ENCODE measurements around the gene DYNLT2B. TPM values are rescaled to one million over a fixed set of nuclear protein-coding genes. Genes with fewer than 3 reads are reported as not detected.
A peak's percentile ranks its signal among the peaks of the same experiment; 100 is the strongest.

The DYNLT2B gene
- total RNA-seq, 5 donors from 2014 or later (not counting 1 experiment from before 2014, with no cell fraction given), result 3.2 to 8.5 (median 7.8) TPM

- 97% methylated on average over 14 of the region's 14 CpGs for WGBS (ENCODE audit: insufficient coverage)
- H3K36me3 Mint-ChIP-seq, result peaks cover 20% of the 10 kb centered on the region
- H3K27ac Mint-ChIP-seq, result peak overlapping the region; percentile 96
- Histone ChIP-seq H3K27ac (ENCODE audit: low read length) (peak overlapping the region; percentile 92), H3K27me3 (replicated peaks in 1 of 2; ENCODE audit: control insufficient read depth in 2 of 2, extremely low read depth in 1 of 2, insufficient read depth in 2 of 2, low read length in 1 of 2) (no peaks in the 10 kb centered on the region), H3K4me1 (ENCODE audit: control insufficient read depth in 1 of 2, extremely low read depth in 1 of 2, insufficient read depth in 2 of 2, low read length in 2 of 2) (peaks cover 0 to 30% of the 10 kb centered on the region in 2 experiments), H3K36me3 (ENCODE audit: control insufficient read depth in 2 of 2, extremely low read depth in 1 of 2, insufficient read depth in 1 of 2, low read length in 1 of 2) (peaks cover 0 to 31% of the 10 kb centered on the region in 2 donors), H3K4me3 (ENCODE audit: control insufficient read depth in 1 of 2, extremely low read depth in 1 of 2, low read length in 1 of 2) (no peak overlapping the region), H3K9me3 (no peaks in the 10 kb centered on the region)
- no peak overlapping the region for H3K4me3 Mint-ChIP-seq
- POLR2A ChIA-PET, result interaction anchor here in 1 of 2 donors (0.9 kb wide), 1 partner anchor 13 kb away, joined by 4 read pairs; no protein-coding TSS in a partner anchor
- DNase-seq, result no peak
- no peaks in the 10 kb centered on the region for H3K9me3 Mint-ChIP-seq
- no peaks in the 10 kb centered on the region for H3K27me3 Mint-ChIP-seq
- CTCF ChIA-PET, result no interaction called here
- H3K4me1 Mint-ChIP-seq, result peaks cover 23 to 42% (median 40%) of the 10 kb centered on the region in 3 donors
- ATAC-seq (replicated peaks in 1 of 4), result no peak
These were observed 45.2 kb downstream of the DYNLT2B start for GRCh38 chr3:196272826-196273225.

GRCh38 chr3:196270499-196270898 lies 47.5 kb downstream of the DYNLT2B start:
- Histone ChIP-seq H3K4me3 (ENCODE audit: control insufficient read depth in 1 of 2, extremely low read depth in 1 of 2, low read length in 1 of 2) (no peak overlapping the region), H3K9me3 (no peaks in the 10 kb centered on the region), H3K4me1 (ENCODE audit: control insufficient read depth in 1 of 2, extremely low read depth in 1 of 2, insufficient read depth in 2 of 2, low read length in 2 of 2) (peaks cover 0 to 30% of the 10 kb centered on the region in 2 experiments), H3K36me3 (ENCODE audit: control insufficient read depth in 2 of 2, extremely low read depth in 1 of 2, insufficient read depth in 1 of 2, low read length in 1 of 2) (peaks cover 0 to 49% of the 10 kb centered on the region in 2 donors), H3K27me3 (replicated peaks in 1 of 2; ENCODE audit: control insufficient read depth in 2 of 2, extremely low read depth in 1 of 2, insufficient read depth in 2 of 2, low read length in 1 of 2) (no peaks in the 10 kb centered on the region), H3K27ac (ENCODE audit: low read length) (no peak overlapping the region)
- Mint-ChIP-seq H3K4me1 (peaks cover 23 to 38% (median 34%) of the 10 kb centered on the region in 3 donors), H3K27me3 (no peaks in the 10 kb centered on the region), H3K27ac (peak overlapping the region in 1 of 2 donors; percentile 16), H3K4me3 (no peak overlapping the region), H3K9me3 (no peaks in the 10 kb centered on the region), H3K36me3 (peaks cover 16% of the 10 kb centered on the region)
- WGBS (ENCODE audit: insufficient coverage), result 83% methylated on average over 4 of the region's 5 CpGs
- ChIA-PET POLR2A (interaction anchor here (0.6 kb wide), 2 partner anchors 9 to 93 kb away, joined by 3 to 17 read pairs; no protein-coding TSS in a partner anchor), CTCF (no interaction called here)
- DNase-seq (no peak), ATAC-seq (replicated peaks in 1 of 4) (no peak)

- ATAC-seq (replicated peaks in 1 of 4) (no peak), DNase-seq (no peak)
- H3K4me1 ChIP-seq (ENCODE audit: control insufficient read depth in 1 of 2, extremely low read depth in 1 of 2, insufficient read depth in 2 of 2, low read length in 2 of 2), result peaks cover 0 to 16% of the 10 kb centered on the region in 2 experiments
- Mint-ChIP-seq H3K36me3 (peaks cover 27% of the 10 kb centered on the region), H3K9me3 (no peaks in the 10 kb centered on the region), H3K4me3 (no peak overlapping the region), H3K27me3 (no peaks in the 10 kb centered on the region), H3K4me1 (peaks cover 10 to 30% (median 17%) of the 10 kb centered on the region in 3 donors), H3K27ac (no peak overlapping the region)
- H3K4me3 ChIP-seq (ENCODE audit: control insufficient read depth in 1 of 2, extremely low read depth in 1 of 2, low read length in 1 of 2), result no peak overlapping the region
- H3K27me3 ChIP-seq (replicated peaks in 1 of 2; ENCODE audit: control insufficient read depth in 2 of 2, extremely low read depth in 1 of 2, insufficient read depth in 2 of 2, low read length in 1 of 2), result no peaks in the 10 kb centered on the region
- no peak overlapping the region for H3K27ac ChIP-seq (ENCODE audit: low read length)
- peaks cover 0 to 53% of the 10 kb centered on the region in 2 donors for H3K36me3 ChIP-seq (ENCODE audit: control insufficient read depth in 2 of 2, extremely low read depth in 1 of 2, insufficient read depth in 1 of 2, low read length in 1 of 2)
- ChIA-PET CTCF (interaction anchor here in 1 of 2 donors (1.2 kb wide), 1 partner anchor 15 kb away, joined by 3 read pairs; no protein-coding TSS in a partner anchor), POLR2A (interaction anchor here in 1 of 2 donors (0.9 kb wide), 1 partner anchor 13 kb away, joined by 3 read pairs; no protein-coding TSS in a partner anchor)
- no peaks in the 10 kb centered on the region for H3K9me3 ChIP-seq
- 85% methylated on average over 4 of the region's 9 CpGs for WGBS (ENCODE audit: insufficient coverage)
These were observed 49.5 kb downstream of the DYNLT2B start for GRCh38 chr3:196268284-196269163.

GRCh38 chr3:196263819-196264218 lies 54.2 kb downstream of the DYNLT2B start:
- Mint-ChIP-seq H3K27me3 (no peaks in the 10 kb centered on the region), H3K27ac (peak overlapping the region in 1 of 2 donors; percentile 32), H3K36me3 (peaks cover 28% of the 10 kb centered on the region), H3K9me3 (peaks cover 0 to 3% (median 0%) of the 10 kb centered on the region in 3 donors), H3K4me3 (no peak overlapping the region), H3K4me1 (peaks cover 0 to 18% (median 0%) of the 10 kb centered on the region in 3 donors)
- Histone ChIP-seq H3K4me1 (ENCODE audit: control insufficient read depth in 1 of 2, extremely low read depth in 1 of 2, insufficient read depth in 2 of 2, low read length in 2 of 2) (peaks cover 0 to 3% of the 10 kb centered on the region in 2 experiments), H3K9me3 (no peaks in the 10 kb centered on the region), H3K4me3 (ENCODE audit: control insufficient read depth in 1 of 2, extremely low read depth in 1 of 2, low read length in 1 of 2) (no peak overlapping the region), H3K27ac (ENCODE audit: low read length) (no peak overlapping the region), H3K36me3 (ENCODE audit: control insufficient read depth in 2 of 2, extremely low read depth in 1 of 2, insufficient read depth in 1 of 2, low read length in 1 of 2) (peaks cover 0 to 32% of the 10 kb centered on the region in 2 donors), H3K27me3 (replicated peaks in 1 of 2; ENCODE audit: control insufficient read depth in 2 of 2, extremely low read depth in 1 of 2, insufficient read depth in 2 of 2, low read length in 1 of 2) (no peaks in the 10 kb centered on the region)
- ChIA-PET CTCF (no interaction called here), POLR2A (no interaction called here)
- DNase-seq, result no peak
- 96% methylated on average over 5 of the region's 7 CpGs for WGBS (ENCODE audit: insufficient coverage)
- ATAC-seq (replicated peaks in 1 of 4), result no peak

GRCh38 chr3:196260784-196261183 lies 57.3 kb downstream of the DYNLT2B start:
- ChIA-PET CTCF (interaction anchor here in 1 of 2 donors (0.5 kb wide), 1 partner anchor 417 kb away, joined by 4 read pairs; no protein-coding TSS in a partner anchor), POLR2A (no interaction called here)
- Histone ChIP-seq H3K27me3 (replicated peaks in 1 of 2; ENCODE audit: control insufficient read depth in 2 of 2, extremely low read depth in 1 of 2, insufficient read depth in 2 of 2, low read length in 1 of 2) (no peaks in the 10 kb centered on the region), H3K27ac (ENCODE audit: low read length) (no peak overlapping the region), H3K9me3 (no peaks in the 10 kb centered on the region), H3K36me3 (ENCODE audit: control insufficient read depth in 2 of 2, extremely low read depth in 1 of 2, insufficient read depth in 1 of 2, low read length in 1 of 2) (peaks cover 0 to 18% of the 10 kb centered on the region in 2 donors), H3K4me3 (ENCODE audit: control insufficient read depth in 1 of 2, extremely low read depth in 1 of 2, low read length in 1 of 2) (no peak overlapping the region), H3K4me1 (ENCODE audit: control insufficient read depth in 1 of 2, extremely low read depth in 1 of 2, insufficient read depth in 2 of 2, low read length in 2 of 2) (no peaks in the 10 kb centered on the region)
- Mint-ChIP-seq H3K9me3 (peaks cover 0 to 3% (median 0%) of the 10 kb centered on the region in 3 donors), H3K4me3 (no peak overlapping the region), H3K27ac (no peak overlapping the region), H3K36me3 (peaks cover 31% of the 10 kb centered on the region), H3K4me1 (peaks cover 0 to 11% (median 0%) of the 10 kb centered on the region in 3 donors), H3K27me3 (no peaks in the 10 kb centered on the region)
- WGBS (ENCODE audit: insufficient coverage), result 100% methylated on average over 1 of the region's 4 CpGs
- DNase-seq (no peak), ATAC-seq (replicated peaks in 1 of 4) (no peak)

GRCh38 chr3:196255776-196256175 lies 62.3 kb downstream of the DYNLT2B start:
- Mint-ChIP-seq H3K9me3 (peaks cover 0 to under 1% (median 0%) of the 10 kb centered on the region in 3 donors), H3K27me3 (no peaks in the 10 kb centered on the region), H3K4me3 (no peak overlapping the region), H3K36me3 (peaks cover 24% of the 10 kb centered on the region), H3K4me1 (peaks cover 3 to 11% (median 4%) of the 10 kb centered on the region in 3 donors), H3K27ac (no peak overlapping the region)
- Histone ChIP-seq H3K27ac (ENCODE audit: low read length) (no peak overlapping the region), H3K27me3 (replicated peaks in 1 of 2; ENCODE audit: control insufficient read depth in 2 of 2, extremely low read depth in 1 of 2, insufficient read depth in 2 of 2, low read length in 1 of 2) (no peaks in the 10 kb centered on the region), H3K4me1 (ENCODE audit: control insufficient read depth in 1 of 2, extremely low read depth in 1 of 2, insufficient read depth in 2 of 2, low read length in 2 of 2) (peaks cover 0 to 3% of the 10 kb centered on the region in 2 experiments), H3K4me3 (ENCODE audit: control insufficient read depth in 1 of 2, extremely low read depth in 1 of 2, low read length in 1 of 2) (no peak overlapping the region), H3K9me3 (no peaks in the 10 kb centered on the region), H3K36me3 (ENCODE audit: control insufficient read depth in 2 of 2, extremely low read depth in 1 of 2, insufficient read depth in 1 of 2, low read length in 1 of 2) (peaks cover 0 to 23% of the 10 kb centered on the region in 2 donors)
- POLR2A ChIA-PET, result no interaction called here
- CTCF ChIA-PET, result interaction anchor here in 1 of 2 donors (0.6 kb wide), 2 partner anchors 23 to 273 kb away, joined by 3 to 4 read pairs; no protein-coding TSS in a partner anchor
- WGBS (ENCODE audit: insufficient coverage), result no CpG with 5 or more reads among the region's 1 CpG
- DNase-seq (no peak), ATAC-seq (replicated peaks in 1 of 4) (no peak)

All from T-cell (primary cell).